HepG2 (cell line): Measurements from ENCODE around the gene QPCT. TPM values are rescaled to one million over a fixed set of nuclear protein-coding genes. Genes with fewer than 3 reads are reported as not detected.

Experiments
- ATAC-seq: fragments of 200-7000 bp; cut with Tn5 transposase; 3 replicates; pipeline ENCODE4 v1.9.1; 2020; ENCODE audit warnings: mild to moderate bottlenecking, moderate library complexity
- BruUV-seq: library from RNA; stranded (reverse); fragments of 400-500 nt; replicated peaks from 2 replicates; lab custom pipeline; 2021; lab: Mats Ljungman, UMichigan
- CTCF ChIA-PET: fragments of 300-600 bp; formaldehyde crosslinking; extraction: SDS; loops from one replicate; lab custom pipeline; 2021; ENCODE audit warnings: low total read pairs, inconsistent platforms, low intra/inter-chr PET ratio; lab: Yijun Ruan, JAX
- POLR2A ChIA-PET: fragments of 350-600 bp; sonication (Branson Sonifier 250); formaldehyde crosslinking; loops from one replicate; lab custom pipeline; 2020; ENCODE audit warnings: antibody characterized with exemption, inconsistent platforms; lab: Yijun Ruan, JAX
- DNase-seq: peaks from one replicate; pipeline ENCODE4 v3.0.0-alpha.2; 2015; ENCODE audit warnings: low spot score
- FAIRE-seq: peaks from 3 replicates; lab custom pipeline; 2011; peaks lifted over from hg19 to GRCh38; lab: Jason Lieb, UNC
- H2AFZ ChIP-seq: one replicate; pipeline ENCODE4 v1.6.1; 2011; ENCODE audit warnings: low read length, inconsistent platforms
- H3K27ac ChIP-seq: fragments of 300-600 bp; 3 replicates; pipeline ENCODE4 v1.8.0; 2011; ENCODE audit warnings: mixed run types, mild to moderate bottlenecking, mixed read lengths, low read length, inconsistent platforms; ENCODE audit not compliant: insufficient read depth; ENCODE audit errors: extremely low read length
- H3K27me3 ChIP-seq, 2 experiments: fragments of 200-600 bp in 1 of 2; 2 replicates in 1 of 2; 3 replicates in 1 of 2; pipeline versions ENCODE4 v1.6.0 to v1.8.0; 2011; ENCODE audit warnings: low read length in 2 of 2, mild to moderate bottlenecking in 2 of 2, moderate library complexity in 2 of 2, inconsistent platforms in 1 of 2; ENCODE audit not compliant: insufficient read depth in 2 of 2, control insufficient read depth in 1 of 2
- H3K36me3 ChIP-seq, 2 experiments: fragments of 200-600 bp in 1 of 2; replicated peaks in 1 of 2; 2 replicates in 1 of 2; 3 replicates in 1 of 2; pipeline versions ENCODE4 v1.5.1 to v1.8.0; 2011; ENCODE audit warnings: low read length in 2 of 2, inconsistent platforms in 1 of 2; ENCODE audit not compliant: insufficient read depth in 2 of 2, control insufficient read depth in 1 of 2
- H3K4me1 ChIP-seq: 2 replicates; pipeline ENCODE4 v1.5.1; 2012; ENCODE audit warnings: low read length, inconsistent platforms; ENCODE audit not compliant: insufficient read depth
- H3K4me2 ChIP-seq: 2 replicates; pipeline ENCODE4 v1.6.0; 2011; ENCODE audit warnings: low read depth, low read length, inconsistent platforms
- H3K4me3 ChIP-seq, 3 experiments: fragments of 200-600 bp in 1 of 3; sonication (generic), shearing (Covaris generic) in 1 of 3; replicated peaks in 1 of 3; 2 replicates each; pipeline ENCODE4 v1.5.1; 2011 to 2016; ENCODE audit warnings: low read length in 3 of 3, inconsistent platforms in 2 of 3, low read depth in 2 of 3, mild to moderate bottlenecking in 2 of 3, control low read depth in 1 of 3, mixed read lengths in 1 of 3; ENCODE audit not compliant: insufficient read depth in 1 of 3
- H3K79me2 ChIP-seq: one replicate; pipeline ENCODE4 v1.6.1; 2011; ENCODE audit warnings: low read length, inconsistent platforms; ENCODE audit not compliant: insufficient read depth
- H3K9ac ChIP-seq: 2 replicates; pipeline ENCODE4 v1.6.0; 2011; ENCODE audit warnings: mild to moderate bottlenecking, low read depth, low read length, inconsistent platforms; ENCODE audit not compliant: insufficient read depth
- H3K9me3 ChIP-seq: 2 replicates; pipeline ENCODE4 v1.5.1; 2012; ENCODE audit warnings: mild to moderate bottlenecking, low read length
- H4K20me1 ChIP-seq: 2 replicates; pipeline ENCODE4 v1.6.0; 2011; ENCODE audit warnings: inconsistent platforms, mild to moderate bottlenecking, low read length, moderate library complexity; ENCODE audit not compliant: insufficient read depth
- ARNT ChIP-seq: fragments of 450-650 bp; IDR thresholded peaks from 2 replicates; pipeline ENCODE4 v1.6.1; 2017
- GTF3A ChIP-seq: sonication (generic); formaldehyde crosslinking; conservative IDR thresholded peaks from 2 replicates; pipeline ENCODE4 v1.4.0; 2020; ENCODE audit warnings: mild to moderate bottlenecking, missing genetic modification reagents
- HMG20B ChIP-seq: conservative IDR thresholded peaks from 2 replicates; pipeline ENCODE4 v1.6.1; 2016; ENCODE audit warnings: missing genetic modification reagents, missing compliant biosample characterization
- JARID2 ChIP-seq: sonication (generic); formaldehyde crosslinking; IDR thresholded peaks from 2 replicates; pipeline ENCODE4 v1.8.1; 2023; ENCODE audit warnings: missing genetic modification reagents, inconsistent platforms; ENCODE audit not compliant: insufficient replicate concordance
- MXD4 ChIP-seq: IDR thresholded peaks from 2 replicates; pipeline ENCODE4 v1.6.1; 2016; ENCODE audit warnings: mild to moderate bottlenecking, missing biosample characterization, missing genetic modification reagents
- NFE2L2 ChIP-seq: fragments of 150-350 bp; IDR thresholded peaks from 2 replicates; pipeline ENCODE4 v1.6.1; 2014; ENCODE audit warnings: low read length
- PHF20 ChIP-seq: sonication (generic); formaldehyde crosslinking; IDR thresholded peaks from 2 replicates; pipeline ENCODE4 v1.5.0; 2020; ENCODE audit warnings: mild to moderate bottlenecking, missing genetic modification reagents
- PRDM4 ChIP-seq: sonication (generic); formaldehyde crosslinking; IDR thresholded peaks from 2 replicates; pipeline ENCODE4 v1.9.0; 2021; ENCODE audit warnings: missing genetic modification reagents, borderline replicate concordance
- SOX6 ChIP-seq, 2 experiments: fragments of 450-650 bp in 1 of 2; sonication (generic) in 1 of 2; formaldehyde crosslinking in 1 of 2; IDR thresholded peaks; 2 replicates each; pipeline versions ENCODE4 v1.4.0 to v1.6.1; 2017 to 2020; ENCODE audit warnings: antibody characterized with exemption in 1 of 2, mild to moderate bottlenecking in 1 of 2, missing genetic modification reagents in 1 of 2
- TEAD3 ChIP-seq: optimal IDR thresholded peaks from 2 replicates; pipeline ENCODE3; 2016; ENCODE audit warnings: borderline replicate concordance
- ZBTB2 ChIP-seq: sonication (generic); formaldehyde crosslinking; IDR thresholded peaks from 2 replicates; pipeline ENCODE4 v1.8.0; 2022; ENCODE audit warnings: low read depth, missing genetic modification reagents
- ZSCAN22 ChIP-seq: sonication (generic); formaldehyde crosslinking; IDR thresholded peaks from 2 replicates; pipeline ENCODE4 v1.4.0; 2020; ENCODE audit warnings: mild to moderate bottlenecking, missing genetic modification reagents
- ZZZ3 ChIP-seq: sonication (generic); formaldehyde crosslinking; IDR thresholded peaks from 2 replicates; pipeline ENCODE4 v1.4.0; 2020; ENCODE audit warnings: missing genetic modification reagents, mild to moderate bottlenecking, borderline replicate concordance
- in situ Hi-C: cut with HindIII; loops from 2 replicates; pipeline ENCODE4 v1.10.0; 2017; ENCODE audit warnings: low pct_unique_long_range_greater_than_20kb; ENCODE audit not compliant: extremely low pct_ligation_motif_present
- intact Hi-C: fragments of 100-400 bp; cut with micrococcal nuclease; formaldehyde crosslinking; loops from one replicate; pipeline ENCODE4 v1.10.0; 2022; ENCODE audit not compliant: unreplicated experiment
- polyA plus RNA-seq, 8 experiments: library from polyadenylated mRNA; depleted of rRNA in 3 of 8; stranded (reverse) in 7 of 8; unstranded in 1 of 8; fragments of >200 nt; fragmentation: Illumina TruSeq in 4 of 8; extraction: Trizol in 4 of 8; gene quantifications; 2 replicates each; pipeline versions ENCODE4 v1.2.1 to v1.2.3, GENCODE V29; 2011 to 2016; ENCODE audit warnings: low read depth in 4 of 8, missing spikeins in 1 of 8, mixed read lengths in 1 of 8; ENCODE audit not compliant: insufficient read depth in 1 of 8
- total RNA-seq, 5 experiments: library from RNA; depleted of rRNA; stranded (reverse); fragments of >200 nt; fragmentation: Illumina TruSeq; extraction: Trizol; gene quantifications; 2 replicates each; pipeline ENCODE4 v1.2.3, GENCODE V29; 2016; ENCODE audit warnings: low read depth in 1 of 5

The QPCT gene
- total and polyA plus RNA-seq, 2 of the 13 experiments (the other 11 are each of a cell fraction or from before 2014, with no cell fraction given), result 0.77 to 1.2 TPM

GRCh38 chr2:37372000-37372399 lies 27.6 kb downstream of the QPCT start:
- intact Hi-C loops, result no loop called here
- H3K9me3 ChIP-seq, result no peaks in the 10 kb centered on the region
- H2AFZ ChIP-seq, result no peak overlapping the region
- ChIA-PET POLR2A (no interaction called here), CTCF (no interaction called here)
- H3K9ac ChIP-seq, result no peak overlapping the region
- DNase-seq (no peak), FAIRE-seq (no peak), ATAC-seq (no peak)
- H3K27ac ChIP-seq, result no peak overlapping the region
- TF ChIP-seq GTF3A (CRISPR knock-in tag), result no peak
- no peak for TF ChIP-seq ZSCAN22 (CRISPR knock-in tag)
- no peak for TF ChIP-seq JARID2 (CRISPR knock-in tag)
- no peak for TF ChIP-seq MXD4 (CRISPR knock-in tag)
- TF ChIP-seq ARNT, result no peak
- TF ChIP-seq HMG20B (CRISPR knock-in tag), result no peak
- no peak for TF ChIP-seq TEAD3 (CRISPR knock-in tag)
- no peak for TF ChIP-seq SOX6 (IDR thresholded peaks at IDR 0.05)
- TF ChIP-seq SOX6 (CRISPR knock-in tag; IDR thresholded peaks at IDR 0.05), result no peak
- TF ChIP-seq ZBTB2 (CRISPR knock-in tag), result no peak
- TF ChIP-seq ZZZ3, result no peak
- TF ChIP-seq NFE2L2, result no peak
- TF ChIP-seq PHF20 (CRISPR knock-in tag), result no peak
- TF ChIP-seq PRDM4 (CRISPR knock-in tag), result no peak
- H3K4me3 ChIP-seq, result no peak overlapping the region
- no peak overlapping the region for H3K4me2 ChIP-seq
- H3K27me3 ChIP-seq, result peaks cover 0 to 3% of the 10 kb centered on the region in 2 experiments; a peak in 1 of 5 replicates
- no TSS peak for BruUV-seq
- H4K20me1 ChIP-seq, result no peaks in the 10 kb centered on the region
- H3K36me3 ChIP-seq, result no peaks in the 10 kb centered on the region
- in situ Hi-C loops, result no loop called here
- no peaks in the 10 kb centered on the region for H3K4me1 ChIP-seq
- no peaks in the 10 kb centered on the region for H3K79me2 ChIP-seq
